Keratinocyte (primary cell): ENCODE measurements around the gene PDCD4. TPM values are rescaled to one million over a fixed set of nuclear protein-coding genes. Genes with fewer than 3 reads are reported as not detected.

Experiments
- DNase-seq: peaks from one replicate; pipeline ENCODE4 v3.0.0-alpha.2; 2011; ENCODE audit warnings: low read depth, missing footprints, low spot score
- FAIRE-seq: peaks from 2 replicates; lab custom pipeline; 2011; peaks lifted over from hg19 to GRCh38; lab: Jason Lieb, UNC
- H2AFZ ChIP-seq: 2 replicates; pipeline ENCODE4 v1.6.0; 2012; ENCODE audit warnings: low read length, control low read depth, inconsistent platforms; ENCODE audit not compliant: control insufficient read depth
- H3K27ac ChIP-seq: 2 replicates; pipeline ENCODE4 v1.5.1; 2011; ENCODE audit warnings: low read length; ENCODE audit not compliant: control insufficient read depth, insufficient read depth
- H3K27me3 ChIP-seq: 3 replicates; pipeline ENCODE4 v1.6.0; 2011; ENCODE audit warnings: low read length; ENCODE audit not compliant: control insufficient read depth, insufficient read depth; ENCODE audit errors: extremely low read depth
- H3K36me3 ChIP-seq, 2 experiments: 2 replicates in 1 of 2; 3 replicates in 1 of 2; pipeline ENCODE4 v1.5.1; 2011; ENCODE audit warnings: low read length in 2 of 2, mild to moderate bottlenecking in 1 of 2; ENCODE audit not compliant: control insufficient read depth in 2 of 2, insufficient read depth in 2 of 2; ENCODE audit errors: extremely low read depth in 1 of 2
- H3K4me1 ChIP-seq: 3 replicates; pipeline ENCODE4 v1.5.1; 2011; ENCODE audit warnings: low read length; ENCODE audit not compliant: control insufficient read depth, insufficient read depth; ENCODE audit errors: extremely low read depth
- H3K4me2 ChIP-seq: 3 replicates; pipeline ENCODE4 v1.6.0; 2011; ENCODE audit warnings: low read depth, low read length; ENCODE audit not compliant: control insufficient read depth, insufficient read depth; ENCODE audit errors: extremely low read depth
- H3K4me3 ChIP-seq, 3 experiments: fragments of 200-600 bp in 1 of 3; sonication (generic) in 1 of 3; 2 replicates in 2 of 3; 3 replicates in 1 of 3; pipeline ENCODE4 v1.5.1; 2011 to 2016; ENCODE audit warnings: low read length in 3 of 3, mild to moderate bottlenecking in 3 of 3, control low read depth in 2 of 3, inconsistent platforms in 1 of 3, low read depth in 1 of 3, mixed read lengths in 1 of 3, mixed run types in 1 of 3, moderate library complexity in 1 of 3; ENCODE audit not compliant: control insufficient read depth in 2 of 3, insufficient read depth in 2 of 3; ENCODE audit errors: extremely low read depth in 1 of 3
- H3K79me2 ChIP-seq: 2 replicates; pipeline ENCODE4 v1.6.0; 2012; ENCODE audit warnings: low read length; ENCODE audit not compliant: control insufficient read depth, insufficient read depth
- H3K9ac ChIP-seq: 3 replicates; pipeline ENCODE4 v1.6.0; 2011; ENCODE audit warnings: low read length; ENCODE audit not compliant: control insufficient read depth, insufficient read depth; ENCODE audit errors: extremely low read depth
- H3K9me1 ChIP-seq: 3 replicates; pipeline ENCODE4 v1.6.0; 2011; ENCODE audit warnings: low read length; ENCODE audit not compliant: control insufficient read depth, insufficient read depth; ENCODE audit errors: extremely low read depth
- H3K9me3 ChIP-seq: 2 replicates; pipeline ENCODE4 v1.5.1; 2012; ENCODE audit warnings: low read depth, low read length; ENCODE audit not compliant: control insufficient read depth
- H4K20me1 ChIP-seq: 3 replicates; pipeline ENCODE4 v1.6.0; 2011; ENCODE audit warnings: low read length; ENCODE audit not compliant: control insufficient read depth, insufficient read depth; ENCODE audit errors: extremely low read depth
- EZH2 ChIP-seq: IDR thresholded peaks from one replicate; pipeline ENCODE4 v1.6.1; 2012; ENCODE audit warnings: inconsistent platforms, mild to moderate bottlenecking, low read length, moderate library complexity
- dilution Hi-C: fragments of 300-500 bp; cut with MboI; formaldehyde crosslinking; loops from one replicate; pipeline ENCODE4 v1.7.0; 2020; ENCODE audit warnings: low sequenced_read_pairs; ENCODE audit not compliant: extremely low pct_ligation_motif_present
- polyA plus RNA-seq, 5 experiments: library from polyadenylated mRNA; depleted of rRNA in 3 of 5; stranded (reverse) in 3 of 5; stranded (forward) in 1 of 5; unstranded in 1 of 5; fragments of >200 nt; gene quantifications; 1 replicate in 1 of 5; 2 replicates in 3 of 5; 3 replicates in 1 of 5; pipeline versions ENCODE4 v1.2.1 to v1.2.3, GENCODE V29; 2011 to 2012; ENCODE audit warnings: missing spikeins in 2 of 5, low read depth in 1 of 5, low replicate concordance in 1 of 5
- TF ChIP-seq, protein P1 (sequence below), 3 experiments: IDR thresholded peaks in 1 of 3; conservative IDR thresholded peaks in 1 of 3; optimal IDR thresholded peaks in 1 of 3; 2 replicates in 2 of 3; 3 replicates in 1 of 3; pipeline versions ENCODE3 to v1.5.1; 2011; ENCODE audit warnings: low read length in 3 of 3, mild to moderate bottlenecking in 3 of 3, moderate library complexity in 2 of 3, control low read depth in 1 of 3, inconsistent platforms in 1 of 3; ENCODE audit not compliant: insufficient read depth in 2 of 3; ENCODE audit errors: extremely low read depth in 1 of 3

PDCD4 gene
- polyA plus RNA-seq, 1 donor (not counting 4 experiments of a cell fraction or from before 2014, with no cell fraction given) = 146 TPM

DNA sequence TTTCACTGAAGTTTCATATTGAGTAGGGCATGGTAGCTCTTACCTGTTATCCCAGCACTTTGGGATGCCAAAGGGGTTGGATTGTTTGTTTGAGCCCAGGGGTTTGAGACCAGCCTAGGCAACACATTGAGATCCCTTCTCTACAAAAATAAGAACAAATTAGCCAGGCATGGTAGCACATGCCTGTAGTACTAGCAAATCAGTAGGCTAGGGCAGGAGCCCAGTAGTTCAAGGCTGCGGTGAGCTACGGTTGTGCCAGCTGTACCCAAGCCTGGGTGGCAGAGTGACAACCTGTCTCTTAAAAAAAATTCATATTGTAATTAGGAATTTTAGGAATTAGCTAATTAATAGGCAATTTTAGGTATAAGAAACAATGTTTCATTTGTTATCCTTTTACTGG is 29.3 kb downstream of the PDCD4 start:
- Histone ChIP-seq H3K4me1 (peaks cover 23% of the 10 kb centered on the region), H3K79me2 (no peaks in the 10 kb centered on the region), H3K9me1 (no peaks in the 10 kb centered on the region), H4K20me1 (no peaks in the 10 kb centered on the region), H3K27ac (no peak overlapping the region), H3K9me3 (no peaks in the 10 kb centered on the region), H3K4me2 (no peak overlapping the region), H3K4me3 (no peak overlapping the region), H3K36me3 (peaks cover 5 to 12% of the 10 kb centered on the region in 2 experiments), H2AFZ (no peak overlapping the region), H3K27me3 (no peaks in the 10 kb centered on the region), H3K9ac (no peak overlapping the region)
- dilution Hi-C loops = no loop called here
- DNase-seq (no peak), FAIRE-seq (no peak)
- TF ChIP-seq EZH2 = no peak
- TF ChIP-seq, protein P1, sequence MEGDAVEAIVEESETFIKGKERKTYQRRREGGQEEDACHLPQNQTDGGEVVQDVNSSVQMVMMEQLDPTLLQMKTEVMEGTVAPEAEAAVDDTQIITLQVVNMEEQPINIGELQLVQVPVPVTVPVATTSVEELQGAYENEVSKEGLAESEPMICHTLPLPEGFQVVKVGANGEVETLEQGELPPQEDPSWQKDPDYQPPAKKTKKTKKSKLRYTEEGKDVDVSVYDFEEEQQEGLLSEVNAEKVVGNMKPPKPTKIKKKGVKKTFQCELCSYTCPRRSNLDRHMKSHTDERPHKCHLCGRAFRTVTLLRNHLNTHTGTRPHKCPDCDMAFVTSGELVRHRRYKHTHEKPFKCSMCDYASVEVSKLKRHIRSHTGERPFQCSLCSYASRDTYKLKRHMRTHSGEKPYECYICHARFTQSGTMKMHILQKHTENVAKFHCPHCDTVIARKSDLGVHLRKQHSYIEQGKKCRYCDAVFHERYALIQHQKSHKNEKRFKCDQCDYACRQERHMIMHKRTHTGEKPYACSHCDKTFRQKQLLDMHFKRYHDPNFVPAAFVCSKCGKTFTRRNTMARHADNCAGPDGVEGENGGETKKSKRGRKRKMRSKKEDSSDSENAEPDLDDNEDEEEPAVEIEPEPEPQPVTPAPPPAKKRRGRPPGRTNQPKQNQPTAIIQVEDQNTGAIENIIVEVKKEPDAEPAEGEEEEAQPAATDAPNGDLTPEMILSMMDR (optimal IDR thresholded peaks at IDR 0.05 in 1 of 3, IDR thresholded peaks at IDR 0.05 in 1 of 3, conservative IDR thresholded peaks at IDR 0.05 in 1 of 3; ENCODE audit: extremely low read depth in 1 of 3, insufficient read depth in 2 of 3, low read length in 3 of 3) = no peak

DNA sequence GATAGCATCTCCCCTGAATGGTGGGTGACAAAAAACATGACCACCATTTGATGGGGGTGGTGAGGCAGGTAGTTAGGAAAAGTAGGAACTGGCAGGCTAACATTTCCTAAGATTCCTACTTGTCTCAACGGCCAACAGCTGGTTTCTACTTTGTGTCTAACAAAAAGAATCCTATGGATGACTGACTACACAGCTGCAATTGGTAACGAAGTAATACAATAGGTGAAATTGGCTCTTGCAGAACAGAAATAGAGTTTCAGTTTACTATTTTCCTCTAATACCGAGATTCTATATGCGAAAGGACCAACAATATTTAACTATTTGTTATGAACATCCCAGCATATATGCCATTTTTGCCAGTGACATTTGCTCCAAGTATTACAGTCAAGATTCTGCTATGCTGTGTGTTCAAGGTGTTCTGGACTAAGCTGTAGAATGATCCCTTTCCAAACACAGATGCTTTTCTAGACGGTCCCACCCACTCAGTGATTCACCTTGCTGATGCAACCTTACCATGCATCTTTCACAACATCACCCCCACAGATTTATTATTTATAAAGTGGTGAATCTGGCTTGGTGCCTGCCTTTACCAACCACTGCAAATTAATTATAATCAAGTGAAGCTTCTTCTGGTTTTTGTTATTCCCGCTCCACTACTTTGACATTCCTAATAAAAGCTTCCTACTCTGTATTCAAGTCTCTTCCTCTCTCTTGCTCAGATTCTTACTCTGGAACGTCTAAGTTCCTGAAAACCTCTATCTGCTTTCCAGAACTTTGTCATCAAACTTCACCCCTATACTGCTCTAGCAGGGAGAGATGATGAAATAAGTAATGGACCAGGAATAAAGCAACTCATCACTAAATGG is 30.5 kb downstream of the PDCD4 start:
- H3K4me1 ChIP-seq = peaks cover 23% of the 10 kb centered on the region
- no peak overlapping the region for H3K4me3 ChIP-seq
- peak overlapping the region; percentile 70 for H3K27ac ChIP-seq
- no peaks in the 10 kb centered on the region for H3K9me3 ChIP-seq
- DNase-seq (no peak), FAIRE-seq (peak; percentile 94)
- no peak for TF ChIP-seq EZH2
- TF ChIP-seq, protein P1 (optimal IDR thresholded peaks at IDR 0.05 in 1 of 3, IDR thresholded peaks at IDR 0.05 in 1 of 3, conservative IDR thresholded peaks at IDR 0.05 in 1 of 3; ENCODE audit: extremely low read depth in 1 of 3, insufficient read depth in 2 of 3, low read length in 3 of 3) = no peak
- H3K79me2 ChIP-seq = no peaks in the 10 kb centered on the region
- dilution Hi-C loops = no loop called here
- peak overlapping the region; percentile 28 for H3K9ac ChIP-seq
- peak overlapping the region; percentile 55 for H3K4me2 ChIP-seq
- no peak overlapping the region for H2AFZ ChIP-seq
- H3K27me3 ChIP-seq = no peaks in the 10 kb centered on the region
- H3K36me3 ChIP-seq = peaks cover 2 to 8% of the 10 kb centered on the region in 2 experiments
- H3K9me1 ChIP-seq = no peaks in the 10 kb centered on the region
- H4K20me1 ChIP-seq = no peaks in the 10 kb centered on the region
